ENCODE data around the gene PPIL1.

- no peak for TF ChIP-seq JUN (IDR thresholded peaks at IDR 0.05; ENCODE audit: low read depth, low read length)
- peak in 2 of 3 experiments; percentile 5 to 31; a peak in 3 of 4 replicates for TF ChIP-seq CTCF (IDR thresholded peaks at IDR 0.05; ENCODE audit: control extremely low read depth in 1 of 3, insufficient read depth in 1 of 3, low read depth in 1 of 3, low read length in 3 of 3)
- no peak for TF ChIP-seq RBBP5 (IDR thresholded peaks at IDR 0.05; ENCODE audit: borderline replicate concordance, low read depth, low read length)
Observed at GRCh38 chr6:36839749-36840431, 34.7 kb downstream of the PPIL1 start.
